Gastroesophageal sphincter (tissue), 3 donors: ENCODE results near the gene SYT11.
A peak's percentile ranks its signal among the peaks of the same experiment; 100 is the strongest.

ENCODE experiments used
- POLR2A ChIP-seq, 2 donors: fragments of 450-650 bp; IDR thresholded peaks; one replicate each; pipeline ENCODE4 v1.6.1; 2017; ENCODE audit warnings: antibody characterized with exemption in 2 of 2, mild to moderate bottlenecking in 2 of 2, moderate library complexity in 1 of 2
- POLR2AphosphoS5 ChIP-seq: sonication (generic); formaldehyde crosslinking; IDR thresholded peaks from one replicate; pipeline ENCODE4 v1.6.1; 2017; ENCODE audit warnings: antibody characterized with exemption
- TF ChIP-seq, protein P1 (sequence below), 4 experiments: fragments of 200-600 bp in 2 of 4; fragments of 450-650 bp in 2 of 4; sonication (generic) in 1 of 4; IDR thresholded peaks; one replicate each; pipeline ENCODE4 v1.5.1; 2017 to 2019; ENCODE audit warnings: antibody characterized with exemption in 4 of 4, mild to moderate bottlenecking in 2 of 4, moderate library complexity in 2 of 4

DNA sequence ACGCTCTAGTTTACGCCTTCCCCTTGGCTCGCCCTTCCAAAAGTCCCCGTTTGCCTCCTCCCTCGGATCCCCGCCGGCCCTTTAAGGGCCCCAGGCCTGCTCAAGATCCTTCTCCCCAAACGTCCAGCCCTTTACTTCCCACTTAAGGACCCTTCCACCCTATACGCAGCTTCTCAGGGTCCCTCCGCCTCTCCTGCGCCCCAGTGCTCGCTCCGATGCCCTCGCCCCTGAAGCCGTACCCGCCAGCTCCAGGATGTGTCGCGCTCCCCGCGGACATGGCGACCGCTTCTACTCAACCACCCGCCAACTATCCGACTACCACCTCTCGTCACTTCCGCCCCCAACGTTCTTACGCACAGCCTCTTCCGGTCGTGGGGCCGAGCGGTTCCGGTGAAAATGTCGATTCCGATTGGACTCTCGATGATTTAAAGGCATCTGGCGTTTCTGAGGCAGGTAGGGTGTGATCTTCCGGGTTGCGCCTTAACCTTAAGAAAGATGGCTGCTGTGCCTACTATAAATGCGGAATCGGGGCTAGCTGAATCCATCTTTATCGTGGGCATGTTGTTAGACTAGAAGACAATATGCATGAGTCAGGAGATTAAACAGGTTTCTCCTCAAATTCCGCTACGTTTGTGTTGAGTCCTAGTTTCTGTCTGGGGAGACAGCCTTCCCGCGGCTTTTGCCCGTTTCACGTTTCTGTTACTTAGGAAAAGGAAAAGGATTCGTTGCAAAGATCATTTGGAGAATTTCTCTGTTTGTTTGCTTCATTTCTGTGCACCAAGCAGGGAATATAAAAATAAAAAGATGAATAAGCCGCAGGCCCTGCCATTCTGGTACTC lies 74.9 kb downstream of the SYT11 start, which contains the start of gene KHDC4:
- TF ChIP-seq, protein P1, sequence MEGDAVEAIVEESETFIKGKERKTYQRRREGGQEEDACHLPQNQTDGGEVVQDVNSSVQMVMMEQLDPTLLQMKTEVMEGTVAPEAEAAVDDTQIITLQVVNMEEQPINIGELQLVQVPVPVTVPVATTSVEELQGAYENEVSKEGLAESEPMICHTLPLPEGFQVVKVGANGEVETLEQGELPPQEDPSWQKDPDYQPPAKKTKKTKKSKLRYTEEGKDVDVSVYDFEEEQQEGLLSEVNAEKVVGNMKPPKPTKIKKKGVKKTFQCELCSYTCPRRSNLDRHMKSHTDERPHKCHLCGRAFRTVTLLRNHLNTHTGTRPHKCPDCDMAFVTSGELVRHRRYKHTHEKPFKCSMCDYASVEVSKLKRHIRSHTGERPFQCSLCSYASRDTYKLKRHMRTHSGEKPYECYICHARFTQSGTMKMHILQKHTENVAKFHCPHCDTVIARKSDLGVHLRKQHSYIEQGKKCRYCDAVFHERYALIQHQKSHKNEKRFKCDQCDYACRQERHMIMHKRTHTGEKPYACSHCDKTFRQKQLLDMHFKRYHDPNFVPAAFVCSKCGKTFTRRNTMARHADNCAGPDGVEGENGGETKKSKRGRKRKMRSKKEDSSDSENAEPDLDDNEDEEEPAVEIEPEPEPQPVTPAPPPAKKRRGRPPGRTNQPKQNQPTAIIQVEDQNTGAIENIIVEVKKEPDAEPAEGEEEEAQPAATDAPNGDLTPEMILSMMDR (IDR thresholded peaks at IDR 0.05): peak in 2 of 4 experiments; percentile 4 to 52
- TF ChIP-seq POLR2A (IDR thresholded peaks at IDR 0.05) (peak; percentile 96), POLR2AphosphoS5 (peak; percentile 100)
